HG02981 (cell line): ENCODE data around the gene PREX1.
"Not testable (repeated sequence)": the region's sequence is repeated elsewhere in the genome, so short reads cannot be mapped to it uniquely, and the experiment has no call there.

ENCODE experiments used
- ATAC-seq: cut with Tn5 transposase; IDR thresholded peaks from one replicate; pipeline ENCODE4 v1.9.1; 2021; ENCODE audit warnings: mild to moderate bottlenecking, moderate library complexity; ENCODE audit not compliant: unreplicated experiment

PREX1 gene, protein sequence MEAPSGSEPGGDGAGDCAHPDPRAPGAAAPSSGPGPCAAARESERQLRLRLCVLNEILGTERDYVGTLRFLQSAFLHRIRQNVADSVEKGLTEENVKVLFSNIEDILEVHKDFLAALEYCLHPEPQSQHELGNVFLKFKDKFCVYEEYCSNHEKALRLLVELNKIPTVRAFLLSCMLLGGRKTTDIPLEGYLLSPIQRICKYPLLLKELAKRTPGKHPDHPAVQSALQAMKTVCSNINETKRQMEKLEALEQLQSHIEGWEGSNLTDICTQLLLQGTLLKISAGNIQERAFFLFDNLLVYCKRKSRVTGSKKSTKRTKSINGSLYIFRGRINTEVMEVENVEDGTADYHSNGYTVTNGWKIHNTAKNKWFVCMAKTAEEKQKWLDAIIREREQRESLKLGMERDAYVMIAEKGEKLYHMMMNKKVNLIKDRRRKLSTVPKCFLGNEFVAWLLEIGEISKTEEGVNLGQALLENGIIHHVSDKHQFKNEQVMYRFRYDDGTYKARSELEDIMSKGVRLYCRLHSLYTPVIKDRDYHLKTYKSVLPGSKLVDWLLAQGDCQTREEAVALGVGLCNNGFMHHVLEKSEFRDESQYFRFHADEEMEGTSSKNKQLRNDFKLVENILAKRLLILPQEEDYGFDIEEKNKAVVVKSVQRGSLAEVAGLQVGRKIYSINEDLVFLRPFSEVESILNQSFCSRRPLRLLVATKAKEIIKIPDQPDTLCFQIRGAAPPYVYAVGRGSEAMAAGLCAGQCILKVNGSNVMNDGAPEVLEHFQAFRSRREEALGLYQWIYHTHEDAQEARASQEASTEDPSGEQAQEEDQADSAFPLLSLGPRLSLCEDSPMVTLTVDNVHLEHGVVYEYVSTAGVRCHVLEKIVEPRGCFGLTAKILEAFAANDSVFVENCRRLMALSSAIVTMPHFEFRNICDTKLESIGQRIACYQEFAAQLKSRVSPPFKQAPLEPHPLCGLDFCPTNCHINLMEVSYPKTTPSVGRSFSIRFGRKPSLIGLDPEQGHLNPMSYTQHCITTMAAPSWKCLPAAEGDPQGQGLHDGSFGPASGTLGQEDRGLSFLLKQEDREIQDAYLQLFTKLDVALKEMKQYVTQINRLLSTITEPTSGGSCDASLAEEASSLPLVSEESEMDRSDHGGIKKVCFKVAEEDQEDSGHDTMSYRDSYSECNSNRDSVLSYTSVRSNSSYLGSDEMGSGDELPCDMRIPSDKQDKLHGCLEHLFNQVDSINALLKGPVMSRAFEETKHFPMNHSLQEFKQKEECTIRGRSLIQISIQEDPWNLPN (N-terminal part only)

DNA sequence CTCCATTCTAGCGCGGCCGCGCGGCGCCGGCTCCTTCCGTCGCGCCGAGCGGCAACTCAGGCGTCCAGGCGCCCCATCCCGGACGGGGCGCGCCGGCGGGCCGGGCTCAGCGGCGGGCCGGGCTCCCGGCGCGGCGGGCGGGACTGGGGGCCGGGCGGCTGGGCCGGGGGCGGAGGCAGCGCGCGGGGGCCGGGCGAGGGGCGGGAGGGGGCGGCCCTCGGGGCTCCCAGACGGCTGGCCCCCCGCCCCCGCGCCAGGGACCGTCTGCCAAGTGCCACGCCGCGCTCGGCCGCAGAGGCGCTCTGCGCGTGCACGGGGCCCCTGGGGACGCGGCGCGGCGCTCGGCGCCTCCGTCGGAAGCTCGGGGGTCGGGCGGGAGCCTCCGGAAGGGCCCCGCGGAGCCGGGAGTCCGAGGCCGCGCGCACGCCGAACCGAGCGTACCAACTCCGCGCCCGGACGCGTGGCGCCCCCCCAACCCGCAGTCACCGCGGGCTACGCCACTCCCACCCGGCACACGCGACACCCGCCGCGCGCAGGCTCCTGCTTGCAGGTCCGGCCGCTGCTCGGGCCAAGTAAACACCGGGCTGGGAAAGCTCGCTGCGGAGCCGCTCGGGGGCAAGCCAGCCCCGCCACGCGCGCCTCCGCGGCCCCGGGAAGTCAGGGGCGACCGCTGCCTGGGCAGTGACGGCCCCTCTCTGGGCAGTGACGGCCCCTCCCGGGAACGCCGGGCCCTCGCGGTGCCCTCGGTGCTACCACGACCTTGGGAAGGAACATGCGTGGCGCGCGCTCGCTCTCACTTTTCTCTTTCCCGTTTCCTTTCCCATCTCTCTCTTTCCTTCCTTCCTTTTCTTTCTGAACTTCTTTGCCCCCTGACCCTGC is at the start of gene PREX1:
TSS of gene PREX1 (minus strand) at position 145 of the 879 bp plus-strand sequence. CDS start at position 6, 139 bp downstream.
- peak; percentile 44 for ATAC-seq

DNA sequence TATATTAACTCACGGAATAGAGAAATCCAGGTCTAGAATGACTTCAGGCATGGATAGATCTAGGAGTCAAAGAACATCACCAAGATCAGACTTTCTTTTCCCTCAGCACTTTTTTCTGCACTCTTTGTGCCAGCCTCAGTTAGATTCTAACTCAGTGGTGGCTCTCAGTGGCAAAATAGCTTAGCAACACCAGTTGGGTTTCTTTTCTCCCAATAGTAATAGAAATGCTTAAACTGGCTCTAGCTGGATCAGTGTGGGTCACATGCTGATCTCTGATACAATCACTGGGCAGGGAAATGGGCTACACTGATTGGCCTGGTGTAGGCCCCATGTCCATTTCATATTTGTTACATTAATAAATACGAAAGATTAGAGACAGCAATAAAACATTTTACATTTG is 49.5 kb upstream of the PREX1 start:
- no peak for ATAC-seq

DNA sequence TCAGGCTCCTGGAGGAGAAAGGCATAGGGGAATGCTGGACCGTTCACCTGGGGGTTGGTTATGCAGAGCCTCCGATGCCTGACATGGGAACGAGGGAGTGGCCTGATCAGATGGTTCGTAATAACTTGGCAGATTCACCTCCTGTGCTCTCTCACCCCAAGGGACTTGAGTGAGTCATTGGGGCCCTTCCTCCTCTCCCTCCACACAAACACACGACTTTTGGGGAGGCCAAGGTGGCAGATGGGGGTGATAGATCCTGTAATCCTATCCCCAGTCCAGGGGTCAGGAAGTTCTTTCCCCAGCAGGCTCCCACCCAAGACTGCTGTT is 48.1 kb upstream of the PREX1 start:
- no peak for ATAC-seq

DNA sequence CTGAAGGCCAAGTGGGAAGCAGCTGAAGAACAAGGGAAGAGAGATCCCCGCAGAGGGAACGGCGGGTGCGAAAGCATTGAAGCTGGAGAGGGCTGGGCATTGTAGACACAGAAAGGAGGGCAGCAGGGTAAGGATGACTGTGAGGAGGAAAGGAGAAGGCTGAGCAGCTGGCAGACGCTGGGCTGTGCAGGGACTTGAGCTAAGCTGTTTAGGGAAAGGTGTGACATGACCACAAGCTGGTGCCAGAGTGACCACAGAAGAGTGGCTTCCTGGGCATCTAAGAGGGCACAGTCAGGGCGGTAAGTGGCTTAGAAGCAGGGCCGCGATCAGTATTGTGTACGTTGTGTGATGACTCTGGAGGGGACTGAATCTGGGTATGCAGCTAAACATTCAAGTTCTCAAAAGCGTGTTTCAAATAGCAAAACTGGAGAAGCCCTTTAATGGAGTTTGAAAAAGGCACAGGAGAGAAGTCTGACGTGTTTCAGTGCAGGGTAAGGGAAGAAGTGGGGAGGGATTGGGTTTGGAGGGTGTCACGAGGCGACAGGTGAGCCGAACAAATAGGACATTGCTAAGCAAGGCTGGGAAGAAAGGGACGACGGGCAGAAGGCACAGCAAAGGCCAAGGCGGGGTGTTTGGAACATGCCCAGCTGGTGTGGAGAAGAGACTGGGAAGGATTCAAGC is 47.6 kb upstream of the PREX1 start:
- ATAC-seq = no peak

DNA sequence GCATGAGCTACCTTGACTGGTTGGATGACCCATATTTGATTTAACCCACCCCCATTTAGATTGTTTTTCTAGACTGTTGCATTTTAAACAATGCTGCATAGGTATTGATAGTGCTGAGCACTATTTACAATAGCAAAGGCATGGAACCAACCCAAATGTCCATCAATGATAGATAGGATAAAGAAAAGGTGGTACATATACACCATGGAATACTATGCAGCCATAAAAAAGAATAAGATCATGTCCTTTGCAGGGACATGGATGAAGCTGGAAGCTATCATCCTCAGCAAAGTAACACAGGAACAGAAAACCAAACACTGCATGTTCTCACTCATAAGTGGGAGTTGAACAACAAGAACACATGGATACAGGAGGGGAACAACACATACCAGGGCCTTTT is 41.6 kb upstream of the PREX1 start:
- ATAC-seq = not testable (repeated sequence)

DNA sequence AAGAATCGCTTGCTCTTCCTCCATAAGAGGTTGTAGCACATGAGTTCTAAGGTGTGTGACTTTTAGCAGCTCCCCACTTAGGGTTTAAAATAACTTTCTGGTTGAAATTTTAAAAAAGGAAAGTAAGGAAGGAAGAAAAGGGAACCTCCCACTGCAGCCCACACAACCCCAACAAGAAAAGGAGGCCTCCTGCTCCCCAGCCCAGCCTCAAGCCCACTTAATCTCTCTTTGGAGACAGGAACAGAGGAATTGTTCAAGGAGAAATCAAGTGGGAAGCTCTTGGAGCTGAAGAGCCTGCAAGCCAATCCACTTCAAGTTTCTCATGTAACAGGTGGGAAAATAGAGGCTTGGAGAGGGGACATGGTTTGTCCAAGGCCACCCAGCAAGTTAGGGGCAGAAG is 39.1 kb upstream of the PREX1 start:
- no peak for ATAC-seq

DNA sequence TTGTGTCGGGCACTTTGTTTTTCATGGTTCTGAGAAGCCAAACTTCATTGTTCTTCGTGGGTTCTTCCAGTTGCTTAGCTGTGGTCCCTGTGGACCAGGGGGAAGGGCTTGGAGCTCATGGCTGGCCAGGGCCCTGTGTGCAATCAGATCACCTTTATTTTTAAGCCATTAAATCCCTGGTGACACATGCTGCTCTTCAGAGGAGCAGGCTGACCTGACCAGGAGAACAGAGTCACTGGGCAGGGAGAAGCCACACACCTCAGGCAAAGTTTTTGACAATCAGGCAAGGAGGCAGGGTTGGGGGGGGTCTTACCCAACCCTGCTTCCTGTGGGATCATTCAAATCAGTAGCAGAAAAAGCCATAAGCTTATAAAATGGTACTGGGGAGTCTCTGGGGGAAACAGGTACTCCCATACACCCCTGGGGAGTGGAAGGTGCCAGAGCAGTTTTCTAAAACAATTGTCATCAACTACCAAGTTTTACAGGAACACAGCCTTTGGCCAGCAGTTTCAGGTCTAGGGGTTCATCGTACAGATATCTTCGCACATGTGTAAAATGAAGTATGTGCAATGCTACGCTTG is 37.0 kb upstream of the PREX1 start:
- no peak for ATAC-seq

DNA sequence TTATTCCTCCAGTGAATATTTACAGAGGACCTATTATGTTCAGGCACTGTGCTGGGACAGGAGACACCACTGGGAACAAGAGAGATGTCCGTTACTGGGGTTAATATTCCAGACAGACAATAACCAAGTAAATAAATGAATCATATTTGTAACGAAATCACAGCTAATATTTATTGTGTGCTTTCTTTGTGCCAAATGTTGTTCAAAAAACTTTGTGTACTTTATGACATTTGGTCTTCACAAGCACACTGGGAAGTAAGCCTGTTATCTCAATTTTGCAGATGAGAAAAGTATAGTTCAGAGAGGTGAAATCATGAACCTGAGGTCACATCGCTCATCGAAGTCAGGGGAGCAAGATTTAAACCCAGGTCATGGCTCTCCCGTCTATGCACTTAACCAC is 36.5 kb upstream of the PREX1 start:
- ATAC-seq = no peak

DNA sequence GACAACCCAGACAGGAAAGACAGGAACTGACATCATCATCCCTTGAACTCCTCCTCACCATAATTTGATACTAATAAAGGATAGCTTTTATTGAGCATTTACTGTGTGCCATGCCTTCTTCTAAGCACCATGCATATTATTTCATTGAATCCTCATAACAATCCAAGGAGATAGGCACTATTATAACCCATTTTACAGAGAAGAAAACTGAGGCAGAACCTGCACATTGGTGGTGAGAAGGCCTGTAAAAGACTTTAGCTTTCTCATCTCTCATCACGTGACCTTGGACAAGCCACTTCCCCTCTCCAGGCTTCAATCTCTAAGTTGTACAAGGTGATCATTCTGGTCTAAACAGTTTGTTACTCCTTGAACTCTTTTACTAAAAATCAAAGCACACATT is 34.5 kb upstream of the PREX1 start:
- ATAC-seq = no peak

DNA sequence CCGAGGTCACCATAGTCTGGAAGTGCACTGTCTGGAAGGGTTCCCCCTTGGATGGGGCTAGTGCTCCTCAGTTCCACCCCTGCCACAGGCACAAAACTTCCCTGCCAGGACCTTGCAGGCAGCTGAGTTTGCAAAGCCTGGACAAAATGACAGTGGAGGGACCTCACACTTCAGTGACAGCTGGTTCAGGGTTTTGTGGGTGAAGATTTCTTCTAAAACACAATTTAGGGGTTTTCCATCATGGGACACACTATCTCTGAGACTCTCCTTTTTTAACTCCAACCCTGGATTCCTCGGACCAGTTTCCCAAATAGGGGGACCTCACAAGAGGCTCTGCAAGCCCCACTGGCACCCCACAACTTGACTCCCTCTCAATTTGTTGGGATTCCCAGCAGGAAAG is 33.6 kb upstream of the PREX1 start:
- no peak for ATAC-seq

DNA sequence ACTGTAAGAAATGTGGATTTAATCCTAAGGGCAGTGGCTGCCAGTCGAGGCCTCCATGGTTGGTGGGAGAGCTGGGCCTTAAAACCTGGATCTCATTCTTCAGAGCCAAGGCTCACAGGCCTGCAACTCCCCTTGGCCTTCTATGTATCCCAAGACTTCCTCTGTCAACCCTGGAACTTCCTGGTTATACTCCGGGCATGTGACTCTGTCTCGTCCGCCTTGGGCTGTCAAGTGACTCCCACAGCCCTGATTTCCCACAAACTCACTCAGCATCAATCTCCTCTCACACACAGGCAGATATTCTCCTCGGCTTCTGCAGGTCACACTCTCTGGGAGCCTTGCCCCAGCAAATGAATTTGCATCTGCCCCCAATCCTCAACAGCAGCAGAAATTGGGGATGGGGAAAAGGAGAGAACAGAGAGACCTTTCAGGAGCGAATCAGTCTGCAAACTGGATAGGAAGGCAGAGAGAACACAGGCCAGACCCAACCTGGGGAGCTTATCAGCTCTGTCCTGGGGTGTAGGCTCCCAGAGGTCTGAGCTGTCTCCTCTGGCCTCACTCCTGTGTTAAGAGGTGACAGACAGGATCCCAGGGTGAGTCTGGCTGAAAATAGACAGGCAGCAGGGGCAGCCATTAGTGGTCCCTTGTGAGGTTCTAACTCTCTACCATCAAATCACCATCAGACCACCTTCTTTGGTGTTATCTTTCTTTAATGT is 30.4 kb upstream of the PREX1 start:
- ATAC-seq = no peak

DNA sequence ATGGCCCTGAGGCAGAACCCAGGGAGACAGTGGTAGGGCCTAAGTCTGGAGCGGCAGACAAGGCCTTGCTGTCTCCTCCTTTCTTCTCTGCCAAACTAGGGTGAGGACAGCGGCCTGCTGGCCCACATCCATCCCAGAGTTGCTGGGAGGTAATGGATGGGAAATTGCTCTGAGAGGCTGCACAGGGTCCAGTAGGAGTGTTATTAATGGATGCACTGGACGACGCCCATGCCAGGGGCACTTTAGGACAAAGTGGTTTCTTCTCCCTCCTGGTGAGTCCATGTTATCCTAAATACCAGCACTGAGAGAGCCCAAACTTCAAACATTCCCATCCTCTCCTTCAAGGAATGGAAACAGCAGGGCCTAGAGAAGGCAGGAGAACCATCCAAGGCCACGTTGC is 28.3 kb upstream of the PREX1 start:
- ATAC-seq = no peak

DNA sequence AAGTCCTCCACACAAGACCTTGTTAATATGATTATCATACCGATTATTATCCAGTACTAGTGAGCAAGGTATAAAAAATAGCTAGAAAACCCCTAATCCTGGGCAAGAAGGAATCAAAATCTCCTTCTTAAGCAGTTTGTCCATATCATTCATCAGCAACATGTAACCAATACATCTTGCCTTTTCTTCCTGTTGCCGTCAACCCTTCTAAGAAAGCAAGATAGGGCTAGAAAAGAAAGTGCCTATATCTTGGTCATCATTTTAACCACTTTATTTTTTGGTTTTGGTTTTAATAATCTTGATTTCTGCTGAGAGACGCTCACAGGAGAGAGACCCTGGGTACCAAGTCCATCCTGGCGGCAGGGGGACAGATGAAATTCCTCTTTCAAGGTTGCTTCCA is 27.2 kb upstream of the PREX1 start:
- no peak for ATAC-seq

DNA sequence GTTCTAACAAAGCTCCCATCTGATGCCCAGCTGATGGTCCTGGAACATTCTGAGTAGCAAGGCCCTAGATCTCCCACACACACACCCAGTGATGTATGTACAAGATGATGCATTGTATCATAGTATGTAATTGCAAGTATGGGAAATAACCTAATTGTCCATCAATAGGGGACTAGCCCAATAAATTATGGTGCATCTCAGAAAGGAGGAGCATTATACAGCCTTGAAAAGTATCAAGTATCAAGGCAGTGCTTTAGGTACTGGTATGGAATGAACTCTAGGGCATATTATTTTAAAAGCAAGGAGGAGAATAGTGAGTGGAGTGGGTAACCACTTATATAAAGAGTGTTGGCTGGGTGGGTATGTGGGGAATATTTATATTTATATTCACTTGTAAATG is 24.8 kb upstream of the PREX1 start:
- ATAC-seq = no peak

DNA sequence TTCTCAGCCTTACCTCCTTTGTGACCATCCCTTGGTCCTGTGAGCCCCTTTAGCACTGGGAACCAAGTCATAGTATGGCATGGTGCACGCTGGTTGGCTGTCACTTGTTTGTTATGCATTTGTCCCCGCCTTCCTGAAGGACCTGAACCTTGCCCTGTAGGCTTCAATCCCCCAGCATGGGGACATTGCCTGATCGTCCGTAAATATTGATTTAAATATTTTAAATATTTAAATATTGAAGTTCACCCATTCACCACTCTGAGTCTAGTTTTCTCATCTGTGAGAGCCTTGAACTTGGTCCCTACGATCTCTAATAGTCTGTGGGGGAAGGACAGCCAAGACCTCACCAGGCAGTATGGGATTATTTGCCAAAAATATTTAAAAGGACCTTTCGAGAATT is 23.8 kb upstream of the PREX1 start:
- ATAC-seq = no peak

DNA sequence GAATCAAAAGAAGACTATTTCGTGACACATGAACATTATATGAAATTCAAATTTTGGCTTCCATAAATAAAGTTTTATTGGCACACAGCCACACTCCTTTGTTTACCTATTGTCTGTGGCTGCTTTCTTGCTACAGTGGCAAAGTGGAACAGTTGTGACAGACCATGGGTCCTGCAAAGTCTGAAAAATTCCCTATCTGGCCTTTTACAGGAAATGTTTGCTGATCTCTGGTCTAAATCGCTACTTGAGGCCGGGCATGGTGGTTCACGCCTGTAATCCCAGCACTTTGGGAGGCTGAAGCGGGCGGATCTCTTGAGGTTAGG is 23.1 kb upstream of the PREX1 start:
- ATAC-seq = no peak

DNA sequence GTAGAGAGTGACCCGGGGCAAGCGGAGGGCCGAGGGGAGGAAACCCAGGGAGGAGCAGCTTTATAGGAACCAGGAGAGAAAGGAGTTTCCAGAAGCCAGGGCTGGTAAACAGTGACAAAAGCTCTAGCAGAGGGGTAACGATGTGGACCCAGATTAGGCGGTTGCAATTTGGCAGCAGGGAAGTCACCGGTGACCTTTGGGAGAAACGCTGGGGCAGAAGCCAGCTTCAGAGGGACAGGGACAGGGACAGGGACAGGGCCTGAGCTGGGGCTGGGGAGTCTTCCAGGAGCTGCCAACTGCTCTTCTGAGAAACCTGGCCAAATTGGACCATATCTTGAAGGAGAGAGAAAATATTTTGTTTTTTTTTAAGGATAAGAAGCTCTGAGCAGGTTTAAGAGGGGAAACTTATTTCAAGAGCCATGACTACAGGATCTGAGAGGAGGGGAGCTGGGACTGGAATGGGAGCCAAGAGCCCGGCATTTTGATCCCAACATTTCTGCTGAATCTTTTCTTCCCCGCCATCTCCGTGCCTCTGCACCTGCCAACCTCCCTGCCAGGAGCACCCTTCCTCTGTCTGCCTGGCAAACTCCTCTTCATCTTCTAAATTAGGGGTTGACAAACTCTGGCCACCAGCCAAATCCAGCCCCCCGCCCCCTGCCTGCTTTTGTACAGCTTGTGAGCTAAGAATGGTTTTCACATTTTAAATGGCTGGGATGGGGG is 22.6 kb upstream of the PREX1 start:
- ATAC-seq = no peak

DNA sequence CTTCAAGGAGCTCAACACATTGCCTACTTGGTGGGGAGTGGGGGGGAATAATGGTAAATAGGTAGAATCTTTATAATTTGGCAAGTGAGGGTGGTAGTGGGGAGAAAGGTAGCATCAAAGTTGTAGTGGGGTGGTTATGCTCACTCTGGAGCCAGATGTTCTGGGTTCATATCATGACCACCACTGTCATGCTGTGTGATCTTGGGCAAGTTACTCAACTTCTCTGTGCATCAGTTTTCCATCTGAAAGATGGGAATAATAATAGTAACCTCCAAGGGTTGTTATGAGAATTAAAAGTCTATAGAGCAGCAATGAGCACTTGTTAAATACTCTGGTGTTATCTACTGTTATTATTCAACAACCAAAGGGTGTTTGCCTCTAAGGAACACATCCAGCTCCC is 22.0 kb upstream of the PREX1 start:
- no peak for ATAC-seq
